NCI-H748 treated with DMSO at 0.1 percent for 48 hours (cell line): Measurements from ENCODE around the gene CCDC120.

Source experiments
- DNase-seq: peaks from one replicate; lab custom pipeline; 2025; lab: John Stamatoyannopoulos, UW

CCDC120 gene

GRCh38 chrX:49102190-49102589 is 43.4 kb downstream of the CCDC120 start:
- no peak for DNase-seq

DNA sequence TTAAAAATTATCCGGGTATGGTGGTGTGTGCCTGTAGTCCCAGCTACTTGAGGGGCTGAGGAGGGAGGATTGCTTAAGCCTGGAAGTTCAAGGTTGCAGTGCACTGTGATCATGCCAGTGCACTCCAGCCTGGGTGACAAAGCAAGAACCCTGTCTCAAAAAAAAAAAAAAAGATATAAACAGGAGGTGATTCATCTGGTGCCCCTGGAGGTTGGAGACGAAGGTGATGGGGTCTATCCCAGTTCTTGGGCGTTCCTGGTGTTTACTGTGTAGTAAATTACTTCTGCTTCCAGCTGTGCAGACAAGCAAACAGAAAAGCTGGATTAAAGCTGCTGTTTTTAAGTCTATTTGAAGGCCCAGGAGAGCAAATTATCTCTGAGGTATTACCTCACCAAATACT is 44.8 kb downstream of the CCDC120 start:
- DNase-seq: no peak

- no peak for DNase-seq
Observed at GRCh38 chrX:49106296-49106695, 47.5 kb downstream of the CCDC120 start.

GRCh38 chrX:49106930-49107329 is 48.1 kb downstream of the CCDC120 start:
- DNase-seq: no peak

DNA sequence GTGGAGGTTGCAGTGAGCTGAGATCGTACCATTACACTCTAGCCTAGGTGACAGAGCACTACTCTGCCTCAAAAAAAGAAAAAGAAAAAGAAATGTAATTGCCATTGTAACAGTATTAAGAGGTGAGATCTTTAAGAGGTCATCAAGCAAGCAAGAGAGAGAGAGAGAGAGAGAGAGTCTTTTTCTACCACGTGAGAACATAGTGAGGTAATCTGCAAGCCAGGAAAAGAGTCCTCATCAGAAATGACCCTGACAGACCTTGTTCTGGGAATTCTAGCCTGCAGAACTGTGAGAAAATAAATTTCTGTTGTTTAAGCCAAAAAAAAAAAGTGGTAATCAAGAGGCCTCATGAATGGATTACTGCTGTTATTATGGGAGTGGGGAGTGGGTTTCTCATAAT is 49.8 kb downstream of the CCDC120 start:
- no peak for DNase-seq

DNA sequence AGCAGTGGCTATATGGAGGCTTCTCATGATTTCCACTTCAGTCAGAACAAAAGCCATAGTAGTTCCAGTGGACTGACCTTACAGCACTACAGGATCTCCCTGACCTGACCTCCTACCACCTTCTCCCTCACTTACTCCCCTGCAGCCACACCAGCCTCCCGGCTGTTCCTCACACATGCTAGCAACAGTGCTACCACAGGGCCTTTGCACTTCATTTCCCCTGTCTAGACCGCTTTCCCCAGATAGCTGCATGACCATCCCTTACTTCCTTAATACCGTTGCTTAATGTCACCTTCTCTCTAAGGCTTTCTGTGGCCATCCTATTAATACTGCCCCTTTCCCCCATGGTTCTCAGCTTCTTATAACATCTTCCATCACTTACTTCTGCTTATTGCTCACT is 51.6 kb downstream of the CCDC120 start:
- DNase-seq: no peak

GRCh38 chrX:49111791-49112190 is 53.0 kb downstream of the CCDC120 start:
- DNase-seq: no peak

DNA sequence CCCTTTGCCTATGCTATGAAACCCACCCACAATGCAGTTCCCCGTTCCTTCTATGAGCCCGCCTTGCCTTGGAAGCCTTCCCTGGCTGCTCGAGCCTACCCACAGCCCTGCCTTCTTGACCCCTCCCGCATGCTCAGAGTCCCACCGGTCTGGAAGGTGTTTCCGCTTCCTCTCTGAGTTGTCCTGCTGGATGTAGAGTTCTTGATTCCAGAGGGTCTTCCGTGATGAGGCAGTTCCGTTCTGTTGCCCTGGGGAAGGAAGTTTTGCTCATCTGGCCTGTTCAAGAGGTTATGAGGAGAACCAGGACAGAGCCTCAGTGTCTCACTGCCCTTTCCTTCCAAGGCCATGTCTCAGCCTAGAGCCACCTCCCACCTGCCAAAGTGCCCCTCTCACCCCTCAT is 57.3 kb downstream of the CCDC120 start:
- no peak for DNase-seq

DNA sequence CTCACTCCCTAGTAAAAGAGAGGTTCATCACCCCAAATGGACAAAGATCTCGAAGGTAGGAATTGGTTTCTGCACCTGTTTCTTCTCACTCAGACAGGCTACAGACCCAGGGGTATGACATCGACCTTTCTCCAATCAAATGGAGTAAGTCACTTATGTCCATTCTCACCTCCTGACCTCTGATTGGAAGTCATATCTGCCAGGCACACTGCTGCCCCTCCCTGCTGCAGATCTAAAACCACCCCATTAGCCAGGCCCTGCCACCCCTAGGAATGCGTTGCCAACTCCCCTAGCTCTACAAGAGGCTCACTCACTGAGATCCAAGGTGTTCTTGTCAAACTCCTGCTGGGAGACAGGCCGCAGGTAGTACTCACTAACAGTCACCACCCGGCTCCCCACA is 57.9 kb downstream of the CCDC120 start:
- DNase-seq: no peak

GRCh38 chrX:49117581-49117980 is 58.8 kb downstream of the CCDC120 start:
- no peak for DNase-seq
